ENCODE measurements around the gene APOE.

DNA sequence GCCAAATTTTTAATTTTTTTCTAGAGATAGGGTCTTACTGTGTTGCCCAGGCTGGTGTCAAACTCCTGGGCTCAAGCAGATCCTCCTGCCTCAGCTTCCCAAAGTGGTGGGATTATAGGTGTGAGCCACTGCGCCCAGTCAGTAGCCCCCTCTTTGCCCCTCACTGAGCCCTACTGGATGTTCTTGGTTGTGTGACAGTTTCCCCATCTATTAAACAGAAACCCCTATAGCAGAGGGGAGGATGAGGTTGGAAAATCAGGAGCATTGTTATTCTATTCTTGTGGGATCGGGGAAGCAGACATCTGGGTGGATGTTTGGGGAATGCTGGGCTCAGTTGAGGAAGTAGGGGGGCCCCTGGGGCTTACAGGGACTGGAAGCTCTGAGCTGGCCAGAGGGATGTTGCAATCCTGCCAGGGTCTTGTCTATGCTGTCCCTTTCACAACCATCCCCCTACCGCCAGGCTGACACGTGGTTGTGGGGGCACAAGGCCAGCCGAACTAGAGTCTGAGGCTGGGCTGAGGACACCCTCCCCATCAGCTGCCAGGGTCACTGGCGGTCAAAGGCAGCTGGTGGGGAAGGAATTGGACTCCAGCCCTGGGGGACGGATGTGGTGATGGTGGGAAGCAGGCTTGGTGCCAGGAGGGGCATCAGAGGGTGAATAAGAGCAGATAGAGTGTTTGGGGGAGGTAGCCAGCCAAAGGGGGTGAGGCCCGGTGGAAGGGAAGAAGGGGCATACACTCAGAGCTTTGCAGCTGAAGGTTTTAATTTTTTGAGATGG, 19.7 kb downstream of the APOE start:
- TF ChIP-seq POLR2AphosphoS5 (IDR thresholded peaks at IDR 0.05; ENCODE audit: insufficient read depth, low read depth, low read length): no peak
- TF ChIP-seq, protein P1, sequence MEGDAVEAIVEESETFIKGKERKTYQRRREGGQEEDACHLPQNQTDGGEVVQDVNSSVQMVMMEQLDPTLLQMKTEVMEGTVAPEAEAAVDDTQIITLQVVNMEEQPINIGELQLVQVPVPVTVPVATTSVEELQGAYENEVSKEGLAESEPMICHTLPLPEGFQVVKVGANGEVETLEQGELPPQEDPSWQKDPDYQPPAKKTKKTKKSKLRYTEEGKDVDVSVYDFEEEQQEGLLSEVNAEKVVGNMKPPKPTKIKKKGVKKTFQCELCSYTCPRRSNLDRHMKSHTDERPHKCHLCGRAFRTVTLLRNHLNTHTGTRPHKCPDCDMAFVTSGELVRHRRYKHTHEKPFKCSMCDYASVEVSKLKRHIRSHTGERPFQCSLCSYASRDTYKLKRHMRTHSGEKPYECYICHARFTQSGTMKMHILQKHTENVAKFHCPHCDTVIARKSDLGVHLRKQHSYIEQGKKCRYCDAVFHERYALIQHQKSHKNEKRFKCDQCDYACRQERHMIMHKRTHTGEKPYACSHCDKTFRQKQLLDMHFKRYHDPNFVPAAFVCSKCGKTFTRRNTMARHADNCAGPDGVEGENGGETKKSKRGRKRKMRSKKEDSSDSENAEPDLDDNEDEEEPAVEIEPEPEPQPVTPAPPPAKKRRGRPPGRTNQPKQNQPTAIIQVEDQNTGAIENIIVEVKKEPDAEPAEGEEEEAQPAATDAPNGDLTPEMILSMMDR (IDR thresholded peaks at IDR 0.05; ENCODE audit: extremely low read depth in 1 of 2, insufficient read depth in 1 of 2, low read depth in 1 of 2, low read length in 2 of 2): no peak

All from endothelial cell of umbilical vein (primary cell).